HEK293 (cell line): Measurements from ENCODE around the gene RBFOX2.

Experiments
- ZNF24 ChIP-seq: fragments of 450-650 bp; formaldehyde crosslinking; IDR thresholded peaks from 2 replicates; pipeline ENCODE4 v1.5.1; 2016; ENCODE audit warnings: missing biosample characterization, missing genetic modification characterization
- ZNF792 ChIP-seq: fragments of 450-650 bp; formaldehyde crosslinking; IDR thresholded peaks from 2 replicates; pipeline ENCODE4 v1.5.1; 2016; ENCODE audit warnings: missing biosample characterization, missing genetic modification characterization
- TF ChIP-seq, protein P1 (sequence below): fragments of 450-650 bp; formaldehyde crosslinking; IDR thresholded peaks from 2 replicates; pipeline ENCODE4 v1.5.1; 2016; ENCODE audit warnings: missing biosample characterization, missing genetic modification characterization
- TF ChIP-seq, protein P2 (sequence below): fragments of 450-650 bp; formaldehyde crosslinking; IDR thresholded peaks from 2 replicates; pipeline ENCODE4 v1.5.1; 2016; ENCODE audit warnings: missing biosample characterization, missing genetic modification characterization
- TF ChIP-seq, protein P3 (sequence below): fragments of 450-650 bp; IDR thresholded peaks from 2 replicates; pipeline ENCODE4 v1.5.1; 2018; ENCODE audit warnings: missing biosample characterization, missing genetic modification characterization
- TF ChIP-seq, protein P4 (sequence below): fragments of 450-650 bp; formaldehyde crosslinking; IDR thresholded peaks from 2 replicates; pipeline ENCODE4 v1.5.1; 2016; ENCODE audit warnings: missing biosample characterization, missing genetic modification characterization

DNA sequence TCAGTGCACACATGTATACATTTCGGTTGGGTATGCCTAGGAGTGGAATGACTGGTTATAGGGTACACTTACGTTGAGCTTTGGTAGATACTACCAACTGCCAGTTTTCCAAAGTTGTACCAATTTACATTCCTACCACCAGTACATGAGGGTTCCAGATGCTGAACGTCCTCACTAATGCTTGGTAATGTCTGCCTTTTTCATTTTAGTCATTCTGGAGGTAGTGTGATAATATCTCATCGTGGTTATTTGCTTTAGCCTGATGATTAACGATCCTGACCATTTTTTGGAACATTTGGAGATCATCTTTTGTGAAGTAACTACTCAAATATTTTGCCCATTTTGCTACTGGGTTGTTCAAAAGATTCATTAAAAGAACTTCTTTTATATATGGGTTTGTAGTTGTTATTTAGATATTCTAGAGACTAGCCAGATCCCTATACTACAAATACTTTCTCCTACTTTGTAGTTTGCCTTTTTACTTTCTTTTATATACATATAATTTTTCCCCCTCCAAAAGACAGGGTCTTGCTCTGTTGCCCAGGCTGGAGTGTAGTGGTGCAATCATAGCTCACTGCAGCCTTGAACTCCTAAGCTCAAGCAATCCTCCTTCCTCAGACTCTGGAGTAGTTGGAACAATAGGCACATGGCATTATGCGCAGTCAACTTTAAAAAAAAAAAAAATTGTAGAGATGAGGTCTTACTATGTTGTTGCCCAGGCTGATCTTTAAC lies 62.1 kb downstream of the RBFOX2 start:
- TF ChIP-seq ZNF24 (tag by site-specific recombination) (no peak), ZNF792 (no peak)
- TF ChIP-seq, protein P1, sequence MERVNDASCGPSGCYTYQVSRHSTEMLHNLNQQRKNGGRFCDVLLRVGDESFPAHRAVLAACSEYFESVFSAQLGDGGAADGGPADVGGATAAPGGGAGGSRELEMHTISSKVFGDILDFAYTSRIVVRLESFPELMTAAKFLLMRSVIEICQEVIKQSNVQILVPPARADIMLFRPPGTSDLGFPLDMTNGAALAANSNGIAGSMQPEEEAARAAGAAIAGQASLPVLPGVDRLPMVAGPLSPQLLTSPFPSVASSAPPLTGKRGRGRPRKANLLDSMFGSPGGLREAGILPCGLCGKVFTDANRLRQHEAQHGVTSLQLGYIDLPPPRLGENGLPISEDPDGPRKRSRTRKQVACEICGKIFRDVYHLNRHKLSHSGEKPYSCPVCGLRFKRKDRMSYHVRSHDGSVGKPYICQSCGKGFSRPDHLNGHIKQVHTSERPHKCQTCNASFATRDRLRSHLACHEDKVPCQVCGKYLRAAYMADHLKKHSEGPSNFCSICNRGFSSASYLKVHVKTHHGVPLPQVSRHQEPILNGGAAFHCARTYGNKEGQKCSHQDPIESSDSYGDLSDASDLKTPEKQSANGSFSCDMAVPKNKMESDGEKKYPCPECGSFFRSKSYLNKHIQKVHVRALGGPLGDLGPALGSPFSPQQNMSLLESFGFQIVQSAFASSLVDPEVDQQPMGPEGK (tag by site-specific recombination) = no peak
- TF ChIP-seq, protein P2, sequence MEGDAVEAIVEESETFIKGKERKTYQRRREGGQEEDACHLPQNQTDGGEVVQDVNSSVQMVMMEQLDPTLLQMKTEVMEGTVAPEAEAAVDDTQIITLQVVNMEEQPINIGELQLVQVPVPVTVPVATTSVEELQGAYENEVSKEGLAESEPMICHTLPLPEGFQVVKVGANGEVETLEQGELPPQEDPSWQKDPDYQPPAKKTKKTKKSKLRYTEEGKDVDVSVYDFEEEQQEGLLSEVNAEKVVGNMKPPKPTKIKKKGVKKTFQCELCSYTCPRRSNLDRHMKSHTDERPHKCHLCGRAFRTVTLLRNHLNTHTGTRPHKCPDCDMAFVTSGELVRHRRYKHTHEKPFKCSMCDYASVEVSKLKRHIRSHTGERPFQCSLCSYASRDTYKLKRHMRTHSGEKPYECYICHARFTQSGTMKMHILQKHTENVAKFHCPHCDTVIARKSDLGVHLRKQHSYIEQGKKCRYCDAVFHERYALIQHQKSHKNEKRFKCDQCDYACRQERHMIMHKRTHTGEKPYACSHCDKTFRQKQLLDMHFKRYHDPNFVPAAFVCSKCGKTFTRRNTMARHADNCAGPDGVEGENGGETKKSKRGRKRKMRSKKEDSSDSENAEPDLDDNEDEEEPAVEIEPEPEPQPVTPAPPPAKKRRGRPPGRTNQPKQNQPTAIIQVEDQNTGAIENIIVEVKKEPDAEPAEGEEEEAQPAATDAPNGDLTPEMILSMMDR = no peak
- TF ChIP-seq, protein P3, sequence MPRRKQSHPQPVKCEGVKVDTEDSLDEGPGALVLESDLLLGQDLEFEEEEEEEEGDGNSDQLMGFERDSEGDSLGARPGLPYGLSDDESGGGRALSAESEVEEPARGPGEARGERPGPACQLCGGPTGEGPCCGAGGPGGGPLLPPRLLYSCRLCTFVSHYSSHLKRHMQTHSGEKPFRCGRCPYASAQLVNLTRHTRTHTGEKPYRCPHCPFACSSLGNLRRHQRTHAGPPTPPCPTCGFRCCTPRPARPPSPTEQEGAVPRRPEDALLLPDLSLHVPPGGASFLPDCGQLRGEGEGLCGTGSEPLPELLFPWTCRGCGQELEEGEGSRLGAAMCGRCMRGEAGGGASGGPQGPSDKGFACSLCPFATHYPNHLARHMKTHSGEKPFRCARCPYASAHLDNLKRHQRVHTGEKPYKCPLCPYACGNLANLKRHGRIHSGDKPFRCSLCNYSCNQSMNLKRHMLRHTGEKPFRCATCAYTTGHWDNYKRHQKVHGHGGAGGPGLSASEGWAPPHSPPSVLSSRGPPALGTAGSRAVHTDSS (tag by site-specific recombination) = no peak
- TF ChIP-seq, protein P4, sequence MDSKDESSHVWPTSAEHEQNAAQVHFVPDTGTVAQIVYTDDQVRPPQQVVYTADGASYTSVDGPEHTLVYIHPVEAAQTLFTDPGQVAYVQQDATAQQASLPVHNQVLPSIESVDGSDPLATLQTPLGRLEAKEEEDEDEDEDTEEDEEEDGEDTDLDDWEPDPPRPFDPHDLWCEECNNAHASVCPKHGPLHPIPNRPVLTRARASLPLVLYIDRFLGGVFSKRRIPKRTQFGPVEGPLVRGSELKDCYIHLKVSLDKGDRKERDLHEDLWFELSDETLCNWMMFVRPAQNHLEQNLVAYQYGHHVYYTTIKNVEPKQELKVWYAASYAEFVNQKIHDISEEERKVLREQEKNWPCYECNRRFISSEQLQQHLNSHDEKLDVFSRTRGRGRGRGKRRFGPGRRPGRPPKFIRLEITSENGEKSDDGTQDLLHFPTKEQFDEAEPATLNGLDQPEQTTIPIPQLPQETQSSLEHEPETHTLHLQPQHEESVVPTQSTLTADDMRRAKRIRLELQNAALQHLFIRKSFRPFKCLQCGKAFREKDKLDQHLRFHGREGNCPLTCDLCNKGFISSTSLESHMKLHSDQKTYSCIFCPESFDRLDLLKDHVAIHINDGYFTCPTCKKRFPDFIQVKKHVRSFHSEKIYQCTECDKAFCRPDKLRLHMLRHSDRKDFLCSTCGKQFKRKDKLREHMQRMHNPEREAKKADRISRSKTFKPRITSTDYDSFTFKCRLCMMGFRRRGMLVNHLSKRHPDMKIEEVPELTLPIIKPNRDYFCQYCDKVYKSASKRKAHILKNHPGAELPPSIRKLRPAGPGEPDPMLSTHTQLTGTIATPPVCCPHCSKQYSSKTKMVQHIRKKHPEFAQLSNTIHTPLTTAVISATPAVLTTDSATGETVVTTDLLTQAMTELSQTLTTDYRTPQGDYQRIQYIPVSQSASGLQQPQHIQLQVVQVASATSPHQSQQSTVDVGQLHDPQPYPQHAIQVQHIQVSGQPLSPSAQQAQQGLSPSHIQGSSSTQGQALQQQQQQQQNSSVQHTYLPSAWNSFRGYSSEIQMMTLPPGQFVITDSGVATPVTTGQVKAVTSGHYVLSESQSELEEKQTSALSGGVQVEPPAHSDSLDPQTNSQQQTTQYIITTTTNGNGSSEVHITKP = no peak
